ENCODE results near the gene MS4A10.
"Not testable (repeated sequence)": the region's sequence is repeated elsewhere in the genome, so short reads cannot be mapped to it uniquely, and the experiment has no call there.

MS4A10 gene

DNA sequence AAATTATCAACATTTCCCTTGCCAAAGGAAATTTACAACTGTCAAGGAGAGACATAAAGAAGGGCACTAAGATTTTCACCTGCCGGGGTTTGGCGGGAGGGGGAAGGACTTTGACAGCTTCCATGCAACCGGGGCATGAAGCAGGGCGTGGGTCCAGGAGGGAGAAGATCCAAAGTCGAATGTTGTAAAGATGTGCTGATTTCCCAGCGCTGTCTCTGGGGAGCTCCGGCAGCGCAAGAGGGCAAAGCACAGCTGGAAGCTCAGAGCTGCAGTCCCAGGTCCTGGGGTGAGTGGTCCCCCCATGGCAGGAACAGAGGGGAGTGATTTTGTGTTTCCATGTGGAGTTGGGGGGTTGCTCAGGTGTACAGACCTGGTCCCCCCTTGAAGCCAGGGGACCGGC is at the start of gene MS4A10:
Gene MS4A10, plus strand, starts transcription at position 198 of the 400 bp plus-strand sequence. CDS start 5,003 bp downstream, outside the sequence.
- no peak for DNase-seq

GRCh38 chr11:60739114-60739513 is 46.0 kb upstream of the MS4A10 start:
- no peak for DNase-seq

DNA sequence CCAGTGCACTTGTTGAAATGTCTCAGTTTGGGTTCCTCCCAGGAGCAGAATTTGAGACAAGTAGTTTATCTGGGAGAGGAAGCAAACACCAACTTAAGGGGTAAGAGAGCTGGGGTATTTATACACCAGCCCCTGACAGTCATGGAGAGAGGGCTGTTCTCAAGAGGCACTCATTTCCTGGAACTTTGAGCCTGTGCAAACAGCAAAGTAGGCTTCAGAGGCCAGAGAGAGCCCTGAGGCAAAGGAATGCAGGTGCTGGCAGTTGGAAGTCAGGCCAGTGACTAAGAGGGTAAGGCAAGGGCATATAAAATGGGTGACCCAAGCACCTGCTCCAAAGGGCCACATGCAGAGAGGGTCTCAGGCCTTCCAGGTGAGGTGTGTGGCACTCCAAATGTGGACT is 44.6 kb upstream of the MS4A10 start:
- no peak for DNase-seq

GRCh38 chr11:60741421-60741820 is 43.7 kb upstream of the MS4A10 start:
- DNase-seq: no peak

DNA sequence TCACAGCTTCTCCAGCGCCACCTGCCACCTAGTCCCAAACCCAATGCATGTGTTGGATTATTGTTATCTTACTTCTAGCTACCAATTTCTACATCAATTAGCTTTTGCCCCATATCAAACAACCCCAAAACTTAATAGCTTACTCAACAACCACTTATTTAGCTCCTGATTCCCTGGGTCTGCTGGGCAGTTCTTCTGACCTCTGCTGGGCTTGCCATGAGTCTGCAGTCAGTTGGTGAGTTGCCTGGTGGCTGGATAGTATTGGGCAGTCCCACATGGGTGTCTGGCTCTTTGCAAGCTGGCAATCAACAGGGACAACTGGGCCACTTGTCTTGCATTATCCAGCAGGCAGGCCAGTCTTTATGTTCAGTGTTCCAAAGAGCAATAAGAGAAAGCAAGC is 42.1 kb upstream of the MS4A10 start:
- no peak for DNase-seq

- DNase-seq: no peak
Observed at GRCh38 chr11:60744114-60744513, 41.0 kb upstream of the MS4A10 start.

DNA sequence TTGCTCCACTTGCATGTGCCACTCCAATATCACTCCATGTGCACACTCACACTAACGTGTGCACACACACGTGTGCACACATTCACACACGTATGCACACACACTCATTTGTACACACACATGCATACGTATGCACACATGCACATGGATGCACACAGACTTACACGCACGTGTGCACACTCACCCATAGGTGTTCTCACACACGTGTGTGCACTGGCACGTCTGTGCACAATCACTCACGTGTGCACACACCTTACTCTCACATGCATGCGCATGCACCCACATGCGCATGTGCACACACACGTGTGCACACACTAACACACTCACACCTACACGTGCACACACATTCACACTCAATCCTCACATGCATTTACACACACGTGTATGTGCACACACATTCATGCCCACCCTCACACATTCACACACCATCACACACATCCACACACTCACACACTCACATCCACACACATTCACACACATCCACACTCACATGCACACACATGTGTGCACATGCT is 37.7 kb upstream of the MS4A10 start:
- no peak for DNase-seq

- DNase-seq: no peak
Observed at GRCh38 chr11:60748225-60748624, 36.9 kb upstream of the MS4A10 start.

DNA sequence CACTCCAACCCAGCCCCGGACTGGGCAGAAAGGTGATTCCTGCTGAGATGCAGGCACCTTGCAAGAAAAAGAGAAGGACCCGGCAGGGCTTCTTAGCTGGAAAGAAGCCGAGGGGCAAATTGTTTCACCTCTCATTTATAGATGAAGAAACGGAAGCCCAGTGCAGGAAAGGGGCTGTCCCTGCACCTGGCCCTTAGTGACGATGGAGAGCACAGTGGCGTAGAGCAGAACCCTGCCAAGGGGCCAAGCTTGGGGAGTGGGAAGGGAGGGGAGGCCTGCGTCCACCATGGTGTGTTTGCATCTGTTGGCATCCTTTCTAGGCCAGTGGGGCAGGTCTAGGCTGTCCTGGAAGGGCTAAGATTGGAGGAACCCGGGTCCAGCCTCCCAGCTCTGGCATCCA is 36.3 kb upstream of the MS4A10 start:
- DNase-seq: no peak

DNA sequence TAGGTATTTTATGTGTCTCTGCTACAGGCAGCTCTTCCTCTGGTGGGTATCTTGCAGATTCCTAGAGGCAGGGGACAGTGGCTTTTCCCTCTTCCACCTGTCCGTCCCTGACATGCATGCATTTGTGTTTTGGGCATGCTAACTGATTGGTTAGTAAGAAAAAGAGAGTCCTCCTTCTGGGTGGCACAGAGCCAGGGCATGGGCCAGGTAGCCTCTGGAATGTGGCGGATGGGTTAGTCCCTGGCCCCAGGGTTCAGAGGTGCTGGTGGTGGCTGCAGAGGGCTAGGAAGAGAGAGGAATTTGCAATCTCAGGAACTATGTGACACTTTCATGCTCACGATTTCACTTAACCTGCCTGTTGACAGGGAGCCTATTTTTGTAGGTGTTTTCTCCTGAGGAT is 34.2 kb upstream of the MS4A10 start:
- no peak for DNase-seq

GRCh38 chr11:60753309-60753708 is 31.8 kb upstream of the MS4A10 start:
- DNase-seq: no peak

DNA sequence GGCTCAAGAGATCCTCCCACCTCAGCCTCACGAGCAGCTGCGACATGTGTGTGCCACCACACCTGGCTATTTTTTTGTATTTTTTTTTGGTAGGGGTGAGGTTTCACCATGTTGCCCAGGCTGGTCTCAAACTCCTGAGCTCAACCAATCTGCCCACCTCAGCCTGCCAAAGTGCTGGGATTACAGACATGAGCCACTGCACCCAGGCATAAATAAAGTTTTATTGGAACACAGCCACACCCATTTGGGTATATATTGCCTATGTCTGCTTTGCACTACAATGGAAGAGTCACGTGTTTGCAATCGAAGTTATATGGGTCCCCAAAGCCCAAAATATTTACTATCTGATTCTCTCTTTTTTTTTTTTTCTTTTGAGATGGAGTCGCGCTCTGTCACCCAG is 30.2 kb upstream of the MS4A10 start:
- no peak for DNase-seq

GRCh38 chr11:60756307-60757032 is 28.7 kb upstream of the MS4A10 start, which contains the start of gene MS4A15:
MS4A15 (plus strand) TSS chr11:60756867; CDS start chr11:60763734, 6,867 bp downstream.
- no peak for DNase-seq

- no peak for DNase-seq
Observed at GRCh38 chr11:60757231-60757800, 27.8 kb upstream of the MS4A10 start.

DNA sequence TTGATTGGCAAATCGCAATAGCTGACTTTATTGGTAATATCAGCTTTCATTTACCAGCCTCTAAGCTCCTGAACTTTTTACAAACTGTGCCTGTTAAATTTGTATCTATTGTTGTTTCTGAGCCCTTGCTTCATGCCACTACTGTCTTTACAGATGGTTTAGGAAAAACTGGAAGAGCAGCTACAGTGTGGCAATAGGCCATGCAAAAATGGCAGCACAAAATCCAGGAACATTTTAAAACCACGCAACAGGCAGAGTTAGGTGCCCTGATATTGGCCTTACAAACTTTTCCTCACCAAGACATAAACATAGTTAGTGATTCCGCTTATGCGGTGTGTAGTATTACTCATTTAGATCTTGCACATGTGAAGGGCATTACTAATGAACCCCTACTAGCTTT is 26.5 kb upstream of the MS4A10 start:
- DNase-seq: not testable (repeated sequence)

DNA sequence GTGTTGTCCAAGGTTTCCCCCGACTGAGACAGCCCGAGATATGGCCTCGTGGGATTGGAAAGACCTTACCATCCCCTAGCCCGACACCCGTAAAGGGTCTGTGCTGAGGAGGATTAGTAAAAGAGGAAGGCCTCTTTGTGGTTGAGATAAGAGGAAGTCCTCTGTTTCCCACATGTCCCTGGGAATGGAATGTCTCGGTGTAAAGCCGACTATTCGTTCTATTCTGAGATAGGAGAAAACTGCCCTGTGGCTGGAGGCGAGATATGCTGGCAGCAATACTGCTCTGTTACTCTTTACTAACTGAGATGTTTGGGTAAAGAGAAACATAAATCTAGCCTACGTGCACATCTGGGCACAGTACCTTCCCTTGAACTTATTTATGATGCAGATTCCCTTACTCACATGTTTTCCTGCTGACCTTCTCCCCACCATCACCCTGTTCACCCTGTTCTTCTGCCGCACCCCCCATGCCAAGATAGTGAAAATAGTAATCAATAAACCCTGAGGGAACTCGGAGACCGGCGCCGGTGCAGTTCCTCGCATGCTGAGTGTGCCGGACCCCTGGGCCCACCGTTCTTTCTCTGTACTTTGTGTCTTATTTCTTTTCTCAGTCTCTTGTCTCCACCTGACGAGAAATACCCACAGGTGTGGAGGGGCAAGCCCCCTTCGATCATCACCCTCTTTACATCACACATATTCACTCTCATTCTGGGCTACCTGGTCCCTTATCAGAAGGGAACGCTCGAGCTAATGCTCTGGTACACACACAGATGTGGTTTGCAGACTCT is 25.5 kb upstream of the MS4A10 start:
- DNase-seq: not testable (repeated sequence)

- DNase-seq: no peak
Observed at GRCh38 chr11:60761436-60762190, 23.5 kb upstream of the MS4A10 start.

- no peak for DNase-seq
Observed at GRCh38 chr11:60762851-60763691, 22.1 kb upstream of the MS4A10 start.

- no peak for DNase-seq
Observed at GRCh38 chr11:60763692-60764369, 21.3 kb upstream of the MS4A10 start.

- DNase-seq: no peak
Observed at GRCh38 chr11:60764879-60765278, 20.3 kb upstream of the MS4A10 start.

GRCh38 chr11:60765355-60765754 is 19.8 kb upstream of the MS4A10 start:
- no peak for DNase-seq
